ENCODE data around the gene EPHA8. TPM values are rescaled to one million over a fixed set of nuclear protein-coding genes. Genes with fewer than 3 reads are reported as not detected.

EPHA8 gene
- total RNA-seq, 2 donors from 2014 or later: not detected

- intact Hi-C loops (cut with DNase I): no loop called here
- DNase-seq (ENCODE audit: low spot score): no peak
Measured at GRCh38 chr1:22651941-22652856, 88.9 kb downstream of the EPHA8 start.

DNA sequence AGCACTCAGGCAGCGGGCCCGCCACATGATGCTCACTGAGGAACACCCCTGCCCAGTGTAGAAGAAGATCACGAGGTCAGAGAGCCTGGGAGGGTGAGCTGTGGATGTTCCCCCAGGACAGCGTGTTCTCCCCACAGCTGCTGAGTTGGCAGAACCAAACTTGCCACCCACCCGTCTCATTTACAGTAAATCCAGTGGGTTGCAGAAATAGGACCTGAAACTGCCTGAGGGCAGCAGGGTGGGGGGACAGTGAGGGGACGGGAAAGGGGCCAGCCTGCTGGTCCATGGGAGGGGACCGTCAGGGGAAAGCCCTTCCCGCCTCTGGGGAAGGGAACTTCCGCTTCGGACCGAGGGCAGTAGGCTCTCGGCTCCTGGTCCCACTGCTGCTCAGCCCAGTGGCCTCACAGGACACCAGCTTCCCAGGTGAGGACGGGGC lies 89.6 kb downstream of the EPHA8 start, which contains the start of gene C1QB:
C1QB (plus strand) TSS at position 356 of the 436 bp plus-strand sequence. CDS start 6,227 bp downstream, outside the sequence.
- DNase-seq (ENCODE audit: low spot score): peak; percentile 89
- intact Hi-C loops (cut with DNase I): no loop called here

Small RNA genes within 50 kb of the gene (microRNA-seq; reads per million reads assigned to microRNA genes)
- gene MIR6127 (ENCODE audit: borderline microRNAs expressed in 2 of 2): 0 reads per million in 2 donors

Other genes starting within 250 kb of the EPHA8 start
- gene ZBTB40, start 111.6 kb upstream of the EPHA8 start, total RNA-seq: 10 to 100 TPM; 14.9 to 17.2 TPM
- gene C1QA, start 73.1 kb downstream of the EPHA8 start, total RNA-seq: 100 to 1,000 TPM in 1 of 2 donors, 10 to 100 TPM in 1; 72.6 to 301 TPM
- gene C1QC, start 80.1 kb downstream of the EPHA8 start, total RNA-seq: 100 to 1,000 TPM; 124 to 414 TPM
- gene C1QB, start 89.7 kb downstream of the EPHA8 start, total RNA-seq: 100 to 1,000 TPM; 125 to 441 TPM
- 10 to 100 TPM; 11.4 to 17.4 TPM for gene EPHB2, start 147.3 kb downstream of the EPHA8 start, total RNA-seq